Stimulated activated CD8-positive, alpha-beta memory T cell treated with anti-CD3 and anti-CD28 coated beads, Interleukin-15, amount 100 ng/mL, for 4 hours (primary cell): ENCODE results near the gene KIF3B.
A peak's percentile ranks its signal among the peaks of the same experiment; 100 is the strongest.
"Not testable (repeated sequence)": the region's sequence is repeated elsewhere in the genome, so short reads cannot be mapped to it uniquely, and the experiment has no call there.

Experiments
- DNase-seq, 2 donors: peaks; one replicate each; pipeline ENCODE4 v3.0.0-alpha.2; 2020; ENCODE audit warnings: low read depth in 2 of 2

Gene KIF3B

DNA sequence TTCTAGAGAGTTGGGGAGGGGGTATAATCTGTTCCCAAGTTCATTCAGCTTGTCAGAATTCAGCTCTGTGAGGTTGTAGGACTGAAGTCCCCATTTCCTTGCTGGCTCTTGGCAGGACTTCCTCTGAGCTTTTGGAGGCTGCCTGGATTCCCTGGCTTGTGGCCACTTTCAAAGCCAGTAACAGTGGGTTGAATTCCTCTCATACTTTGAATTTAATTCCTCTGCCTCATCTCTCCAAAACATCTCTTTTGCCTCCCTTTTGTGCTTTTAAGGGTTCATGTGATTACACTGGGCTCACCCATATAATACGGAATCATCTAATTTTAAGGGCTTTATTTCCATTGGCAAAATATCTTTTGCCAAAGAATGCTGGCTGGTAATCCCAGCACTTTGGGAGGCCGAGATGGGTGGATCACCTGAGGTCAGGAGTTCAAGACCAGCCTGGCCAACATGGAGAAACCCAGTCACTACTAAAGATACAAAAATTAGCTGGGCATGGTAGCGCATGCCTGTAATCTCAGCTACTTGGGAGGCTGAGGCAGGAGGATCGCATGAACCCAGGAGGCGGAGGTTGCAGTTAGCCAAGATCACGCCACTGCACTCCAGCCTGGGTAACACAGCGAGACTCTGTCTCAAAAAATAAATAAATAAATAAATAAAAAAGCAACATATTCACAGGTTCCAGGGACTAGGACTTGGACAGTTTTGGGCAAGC is 78.6 kb downstream of the KIF3B start:
- DNase-seq: not testable (repeated sequence)

- no peak for DNase-seq
Observed at GRCh38 chr20:32356622-32357374, 79.3 kb downstream of the KIF3B start.

- DNase-seq: no peak
Observed at GRCh38 chr20:32357375-32357868, 80.0 kb downstream of the KIF3B start.

DNA sequence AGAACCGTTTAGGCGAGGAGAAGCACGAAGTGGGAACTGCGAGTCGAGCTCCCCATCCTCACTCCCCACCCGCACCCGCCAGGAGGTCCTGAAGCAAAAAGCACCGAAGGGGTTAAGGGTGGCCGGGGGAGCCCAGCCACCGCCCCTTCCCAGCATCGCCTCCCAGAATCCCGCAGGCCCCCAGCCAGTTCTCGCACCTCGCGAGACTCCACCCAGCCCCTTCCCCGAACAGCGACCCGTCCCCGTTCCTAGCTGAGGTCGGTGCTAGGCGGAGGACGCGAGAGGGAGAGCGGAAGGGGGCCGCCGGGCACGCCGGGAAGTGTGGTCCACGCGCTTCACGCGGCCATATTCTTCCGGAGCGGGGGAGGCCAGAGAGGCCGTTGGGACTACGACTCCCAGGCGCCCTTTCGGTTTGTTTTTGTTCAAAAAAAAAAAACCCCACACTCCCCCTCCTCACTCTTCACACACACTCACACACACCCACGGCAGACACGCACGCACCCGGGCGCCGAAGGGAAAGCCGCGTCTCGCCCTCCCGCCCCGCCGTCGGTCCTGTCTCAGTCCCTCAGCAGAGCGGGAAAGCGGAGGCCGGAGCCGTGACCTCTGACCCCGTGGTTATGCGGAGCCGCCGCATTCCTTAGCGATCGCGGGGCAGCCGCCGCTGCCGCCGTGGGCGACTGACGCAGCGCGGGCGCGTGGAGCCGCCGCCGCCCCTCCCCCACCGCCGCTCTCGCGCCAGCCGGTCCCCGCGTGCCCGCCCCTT is 80.6 kb downstream of the KIF3B start, which contains the start of gene ASXL1:
TSS of gene ASXL1 (plus strand) at position 463 of the 763 bp plus-strand sequence. CDS start 445 bp downstream, outside the sequence.
- DNase-seq: peak; percentile 90 to 91

DNA sequence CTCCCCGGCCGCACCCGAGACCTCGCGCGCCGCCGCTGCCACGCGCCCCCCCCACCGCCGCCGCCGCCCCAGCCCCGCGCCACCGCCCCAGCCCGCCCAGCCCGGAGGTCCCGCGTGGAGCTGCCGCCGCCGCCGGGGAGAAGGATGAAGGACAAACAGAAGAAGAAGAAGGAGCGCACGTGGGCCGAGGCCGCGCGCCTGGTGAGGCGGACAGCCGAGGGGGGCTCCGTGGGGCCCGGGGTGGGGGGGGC is 81.1 kb downstream of the KIF3B start:
- no peak for DNase-seq

DNA sequence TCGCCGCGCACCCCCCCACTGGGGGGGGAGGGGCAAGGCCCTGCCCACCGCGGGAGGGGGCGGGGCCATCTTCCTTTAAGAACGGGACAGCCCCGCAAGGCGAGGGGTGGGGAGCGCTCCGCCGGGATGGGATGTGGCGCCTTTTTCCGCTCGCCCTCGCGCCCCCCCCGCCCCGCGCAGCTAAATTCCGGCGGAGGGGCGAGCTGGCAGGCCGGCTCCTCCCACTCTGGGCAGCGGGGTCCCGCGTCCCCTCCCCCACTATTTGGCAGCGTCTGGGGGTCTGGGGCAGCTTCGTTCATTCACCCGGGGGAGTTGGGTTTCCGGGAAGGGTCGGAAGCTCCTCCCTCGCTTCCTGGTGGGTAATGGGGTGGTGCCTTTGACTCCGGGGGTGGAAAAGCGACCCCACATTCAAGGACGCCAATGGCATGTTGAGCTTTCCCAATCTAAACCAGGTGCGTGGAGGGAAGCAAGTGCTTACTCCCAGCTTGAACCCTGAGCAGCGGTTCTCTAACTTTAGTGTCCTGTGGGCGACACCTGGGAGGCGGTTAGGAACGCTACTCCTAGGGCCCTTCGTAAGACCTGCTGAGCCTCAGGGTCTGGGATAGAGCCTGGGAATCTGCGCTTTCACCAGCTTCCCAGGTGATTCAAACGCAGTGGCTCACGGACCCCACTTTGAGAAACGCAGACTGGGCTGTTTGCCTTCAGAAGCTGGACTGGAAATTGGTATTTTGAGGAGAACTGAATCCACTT is 81.6 kb downstream of the KIF3B start:
- peak; percentile 47 to 60 for DNase-seq

GRCh38 chr20:32359633-32360332 is 82.3 kb downstream of the KIF3B start:
- no peak for DNase-seq

- DNase-seq: no peak
Observed at GRCh38 chr20:32360333-32360634, 82.8 kb downstream of the KIF3B start.

GRCh38 chr20:32362901-32363364 is 85.5 kb downstream of the KIF3B start:
- DNase-seq: no peak

- DNase-seq: no peak
Observed at GRCh38 chr20:32363492-32363891, 86.0 kb downstream of the KIF3B start.

DNA sequence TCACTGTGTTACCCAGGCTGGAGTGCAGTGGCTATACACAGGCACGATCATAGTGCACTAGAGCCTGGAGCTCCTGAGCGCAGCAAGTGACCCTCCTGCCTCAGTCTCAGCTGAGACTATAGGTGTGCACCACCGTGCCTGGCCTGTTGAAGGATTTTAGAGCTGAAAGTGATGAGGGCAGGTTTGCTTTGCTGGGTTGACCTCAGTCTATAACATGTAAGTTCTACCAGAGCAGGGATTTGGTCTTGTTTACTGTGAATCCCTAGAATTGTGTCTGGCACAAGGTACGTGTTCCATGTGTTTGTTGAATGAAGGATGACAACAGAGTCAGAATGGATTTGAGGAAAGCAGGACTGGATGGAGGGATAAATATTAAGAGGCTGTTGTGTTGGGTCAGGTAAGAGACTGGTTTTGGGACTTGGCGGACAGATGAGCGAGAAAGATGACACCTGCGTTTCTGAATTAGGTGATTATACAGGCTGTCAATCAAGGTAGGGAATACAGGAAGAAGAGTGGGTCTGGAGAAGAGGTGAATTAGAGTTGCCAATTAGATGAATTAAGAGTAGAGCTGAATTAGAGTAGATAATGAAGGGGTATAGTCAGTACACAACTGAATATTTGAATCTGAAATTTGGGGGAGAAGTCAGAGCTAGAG is 87.2 kb downstream of the KIF3B start:
- DNase-seq: no peak

GRCh38 chr20:32365564-32365963 is 88.1 kb downstream of the KIF3B start:
- DNase-seq: no peak

- no peak for DNase-seq
Observed at GRCh38 chr20:32366380-32366779, 88.9 kb downstream of the KIF3B start.

GRCh38 chr20:32368323-32368722 is 90.9 kb downstream of the KIF3B start:
- no peak for DNase-seq

- no peak for DNase-seq
Observed at GRCh38 chr20:32368925-32369324, 91.5 kb downstream of the KIF3B start.

DNA sequence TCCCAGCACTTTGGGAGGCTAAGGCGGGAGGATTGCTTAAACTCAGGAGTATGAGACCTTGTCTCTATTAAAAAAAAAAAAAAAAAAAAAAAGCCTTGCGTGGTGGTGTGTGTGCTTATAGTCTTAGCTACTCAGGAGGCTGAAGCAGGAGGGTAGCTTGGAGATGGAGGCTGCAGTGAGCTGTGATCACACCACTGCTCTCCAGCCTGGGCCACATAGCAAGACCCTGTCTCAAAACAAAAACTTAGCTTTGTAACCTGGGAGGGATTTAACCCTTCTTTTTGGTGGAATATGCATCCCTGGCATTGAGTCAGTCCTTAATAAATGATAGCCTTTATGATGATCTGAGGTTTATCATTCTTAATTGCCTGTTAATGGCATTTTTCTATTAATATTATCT is 93.4 kb downstream of the KIF3B start:
- no peak for DNase-seq

- no peak for DNase-seq
Observed at GRCh38 chr20:32378461-32378860, 101.0 kb downstream of the KIF3B start.

- DNase-seq: not testable (repeated sequence)
Observed at GRCh38 chr20:32380037-32380436, 102.6 kb downstream of the KIF3B start.

DNA sequence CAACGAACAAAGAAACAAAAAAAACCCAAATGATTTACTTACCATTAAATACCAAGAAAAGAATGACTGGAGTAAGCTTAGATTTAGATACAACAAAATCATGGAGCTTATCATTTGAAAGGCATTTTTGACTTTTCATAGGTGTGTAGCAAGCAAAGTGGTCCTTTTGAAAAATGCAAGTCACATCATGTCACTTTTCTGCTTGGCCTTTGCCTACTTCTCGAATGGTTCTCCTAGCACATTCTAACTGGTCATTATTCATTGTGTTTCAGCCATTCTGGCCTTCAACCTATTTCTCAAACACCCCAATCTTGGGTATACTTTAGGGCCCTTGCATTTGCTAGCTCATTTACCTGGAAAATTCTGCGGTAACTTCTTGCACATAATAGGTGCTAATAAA is 103.3 kb downstream of the KIF3B start:
- no peak for DNase-seq

GRCh38 chr20:32382102-32382950 is 104.9 kb downstream of the KIF3B start:
- no peak for DNase-seq
